ENCODE results near the gene SATB2. TPM values are rescaled to one million over a fixed set of nuclear protein-coding genes. Genes with fewer than 3 reads are reported as not detected.

The SATB2 gene
- total and polyA plus RNA-seq, 2 donors from 2014 or later = 1.3 to 17.5 TPM

- no peak overlapping the region for H3K4me3 ChIP-seq (ENCODE audit: low read length in 3 of 3)
- intact Hi-C loops (cut with DNase I) = no loop called here
- H3K27ac ChIP-seq (ENCODE audit: low read depth in 2 of 2, low read length in 2 of 2) = no peak overlapping the region
- no peaks in the 10 kb centered on the region for H3K4me1 ChIP-seq (ENCODE audit: control insufficient read depth in 2 of 3, insufficient read depth in 2 of 3, low read depth in 1 of 3, low read length in 3 of 3)
- H3K9me3 ChIP-seq (ENCODE audit: control insufficient read depth in 2 of 3, insufficient read depth in 1 of 3, low read length in 3 of 3) = peaks cover 0 to 11% (median 2%) of the 10 kb centered on the region in 3 donors
- DNase-seq = no peak
- TF ChIP-seq CTCF (IDR thresholded peaks at IDR 0.05; ENCODE audit: borderline replicate concordance, extremely low read depth, insufficient read depth) = no peak
- no peak overlapping the region for H3K9ac ChIP-seq (ENCODE audit: low read length in 3 of 3)
- H3K36me3 ChIP-seq (ENCODE audit: control insufficient read depth in 2 of 3, insufficient read depth in 3 of 3, low read length in 3 of 3) = no peaks in the 10 kb centered on the region
- H3K27me3 ChIP-seq (ENCODE audit: control insufficient read depth, insufficient read depth, low read length) = no peaks in the 10 kb centered on the region
- FAIRE-seq = no peak
Observed at GRCh38 chr2:199261936-199262335, 195.8 kb downstream of the SATB2 start.

GRCh38 chr2:199261239-199261638 is 196.5 kb downstream of the SATB2 start:
- Histone ChIP-seq H3K4me1 (ENCODE audit: control insufficient read depth in 2 of 3, insufficient read depth in 2 of 3, low read depth in 1 of 3, low read length in 3 of 3) (no peaks in the 10 kb centered on the region), H3K9me3 (ENCODE audit: control insufficient read depth in 2 of 3, insufficient read depth in 1 of 3, low read length in 3 of 3) (peaks cover 0 to 11% (median 2%) of the 10 kb centered on the region in 3 donors), H3K9ac (ENCODE audit: low read length in 3 of 3) (no peak overlapping the region), H3K4me3 (ENCODE audit: low read length in 3 of 3) (no peak overlapping the region), H3K27ac (ENCODE audit: low read depth in 2 of 2, low read length in 2 of 2) (no peak overlapping the region), H3K27me3 (ENCODE audit: control insufficient read depth, insufficient read depth, low read length) (no peaks in the 10 kb centered on the region), H3K36me3 (ENCODE audit: control insufficient read depth in 2 of 3, insufficient read depth in 3 of 3, low read length in 3 of 3) (no peaks in the 10 kb centered on the region)
- intact Hi-C loops (cut with DNase I) = no loop called here
- DNase-seq (peak in 1 of 5 donors; percentile 13), FAIRE-seq (no peak)
- TF ChIP-seq CTCF (IDR thresholded peaks at IDR 0.05; ENCODE audit: borderline replicate concordance, extremely low read depth, insufficient read depth) = no peak

GRCh38 chr2:199259671-199260070 is 198.1 kb downstream of the SATB2 start:
- FAIRE-seq (no peak), DNase-seq (no peak)
- intact Hi-C loops (cut with DNase I) = no loop called here
- Histone ChIP-seq H3K9ac (ENCODE audit: low read length in 3 of 3) (no peak overlapping the region), H3K27ac (ENCODE audit: low read depth in 2 of 2, low read length in 2 of 2) (no peak overlapping the region), H3K9me3 (ENCODE audit: control insufficient read depth in 2 of 3, insufficient read depth in 1 of 3, low read length in 3 of 3) (peaks cover 0 to 11% (median 2%) of the 10 kb centered on the region in 3 donors), H3K4me1 (ENCODE audit: control insufficient read depth in 2 of 3, insufficient read depth in 2 of 3, low read depth in 1 of 3, low read length in 3 of 3) (no peaks in the 10 kb centered on the region), H3K27me3 (ENCODE audit: control insufficient read depth, insufficient read depth, low read length) (no peaks in the 10 kb centered on the region), H3K36me3 (ENCODE audit: control insufficient read depth in 2 of 3, insufficient read depth in 3 of 3, low read length in 3 of 3) (no peaks in the 10 kb centered on the region), H3K4me3 (ENCODE audit: low read length in 3 of 3) (no peak overlapping the region)
- TF ChIP-seq CTCF (IDR thresholded peaks at IDR 0.05; ENCODE audit: borderline replicate concordance, extremely low read depth, insufficient read depth) = no peak

GRCh38 chr2:199258291-199258690 is 199.4 kb downstream of the SATB2 start:
- intact Hi-C loops (cut with DNase I) = no loop called here
- Histone ChIP-seq H3K9me3 (ENCODE audit: control insufficient read depth in 2 of 3, insufficient read depth in 1 of 3, low read length in 3 of 3) (peaks cover 0 to 7% (median 2%) of the 10 kb centered on the region in 3 donors), H3K27ac (ENCODE audit: low read depth in 2 of 2, low read length in 2 of 2) (no peak overlapping the region), H3K36me3 (ENCODE audit: control insufficient read depth in 2 of 3, insufficient read depth in 3 of 3, low read length in 3 of 3) (no peaks in the 10 kb centered on the region), H3K4me3 (ENCODE audit: low read length in 3 of 3) (no peak overlapping the region), H3K4me1 (ENCODE audit: control insufficient read depth in 2 of 3, insufficient read depth in 2 of 3, low read depth in 1 of 3, low read length in 3 of 3) (no peaks in the 10 kb centered on the region), H3K27me3 (ENCODE audit: control insufficient read depth, insufficient read depth, low read length) (no peaks in the 10 kb centered on the region), H3K9ac (ENCODE audit: low read length in 3 of 3) (no peak overlapping the region)
- DNase-seq (no peak), FAIRE-seq (no peak)
- TF ChIP-seq CTCF (IDR thresholded peaks at IDR 0.05; ENCODE audit: borderline replicate concordance, extremely low read depth, insufficient read depth) = no peak

Measured in kidney (tissue), 14 donors.